Ishikawa (cell line): ENCODE data around the gene ESPNL.

ENCODE experiments used
- CEBPB ChIP-seq: IDR thresholded peaks from 2 replicates; pipeline ENCODE4 v1.6.1; 2012
- CREB1 ChIP-seq: IDR thresholded peaks from 2 replicates; pipeline ENCODE4 v1.6.1; 2012; ENCODE audit warnings: low read depth
- EGR1 ChIP-seq: IDR thresholded peaks from 2 replicates; pipeline ENCODE4 v1.6.1; 2012
- EP300 ChIP-seq: IDR thresholded peaks from 2 replicates; pipeline ENCODE4 v1.6.1; 2012; ENCODE audit warnings: borderline replicate concordance
- FOXM1 ChIP-seq: IDR thresholded peaks from 2 replicates; pipeline ENCODE4 v1.6.1; 2012; ENCODE audit warnings: low read depth, borderline replicate concordance
- NFIC ChIP-seq: IDR thresholded peaks from 2 replicates; pipeline ENCODE4 v1.6.1; 2012
- RAD21 ChIP-seq: IDR thresholded peaks from 2 replicates; pipeline ENCODE4 v1.6.1; 2012; ENCODE audit warnings: low read depth
- TCF12 ChIP-seq: IDR thresholded peaks from 2 replicates; pipeline ENCODE4 v1.6.1; 2012; ENCODE audit warnings: low read depth
- YY1 ChIP-seq: IDR thresholded peaks from 2 replicates; pipeline ENCODE4 v1.6.1; 2012; ENCODE audit warnings: low read depth
- ZBTB7A ChIP-seq: IDR thresholded peaks from 2 replicates; pipeline ENCODE4 v1.6.1; 2012; ENCODE audit warnings: low read depth
- TF ChIP-seq, protein P1 (sequence below): IDR thresholded peaks from 2 replicates; pipeline ENCODE4 v1.6.1; 2012
- TF ChIP-seq, protein P2 (sequence below): IDR thresholded peaks from 2 replicates; pipeline ENCODE4 v1.6.1; 2012; ENCODE audit warnings: low read depth, mild to moderate bottlenecking
- TF ChIP-seq, protein P3 (sequence below): IDR thresholded peaks from 2 replicates; pipeline ENCODE4 v1.6.1; 2012

DNA sequence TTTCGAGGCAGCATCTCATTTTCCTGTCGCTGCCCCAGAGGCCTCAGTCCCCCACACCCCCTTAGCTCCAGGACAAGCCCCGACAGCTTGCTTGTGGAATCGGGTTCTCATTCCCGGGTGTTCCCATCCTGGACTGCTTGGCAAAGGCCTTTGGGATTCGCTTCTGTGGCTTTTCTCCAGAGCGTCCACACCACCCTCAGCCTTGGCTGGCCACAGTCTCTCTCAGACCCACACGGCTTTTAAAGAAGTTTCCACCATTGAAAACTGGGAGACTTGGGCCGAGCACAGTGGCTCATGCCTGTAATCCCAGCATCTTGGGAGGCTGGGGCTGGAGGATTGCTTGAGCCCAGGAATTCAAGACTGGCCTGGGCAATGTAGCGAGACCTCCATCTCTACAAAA lies 2.7 kb downstream of the ESPNL start:
- TF ChIP-seq CEBPB: no peak
- no peak for TF ChIP-seq EGR1
- TF ChIP-seq RAD21: no peak
- TF ChIP-seq, protein P1, sequence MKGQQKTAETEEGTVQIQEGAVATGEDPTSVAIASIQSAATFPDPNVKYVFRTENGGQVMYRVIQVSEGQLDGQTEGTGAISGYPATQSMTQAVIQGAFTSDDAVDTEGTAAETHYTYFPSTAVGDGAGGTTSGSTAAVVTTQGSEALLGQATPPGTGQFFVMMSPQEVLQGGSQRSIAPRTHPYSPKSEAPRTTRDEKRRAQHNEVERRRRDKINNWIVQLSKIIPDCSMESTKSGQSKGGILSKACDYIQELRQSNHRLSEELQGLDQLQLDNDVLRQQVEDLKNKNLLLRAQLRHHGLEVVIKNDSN: no peak
- TF ChIP-seq, protein P2, sequence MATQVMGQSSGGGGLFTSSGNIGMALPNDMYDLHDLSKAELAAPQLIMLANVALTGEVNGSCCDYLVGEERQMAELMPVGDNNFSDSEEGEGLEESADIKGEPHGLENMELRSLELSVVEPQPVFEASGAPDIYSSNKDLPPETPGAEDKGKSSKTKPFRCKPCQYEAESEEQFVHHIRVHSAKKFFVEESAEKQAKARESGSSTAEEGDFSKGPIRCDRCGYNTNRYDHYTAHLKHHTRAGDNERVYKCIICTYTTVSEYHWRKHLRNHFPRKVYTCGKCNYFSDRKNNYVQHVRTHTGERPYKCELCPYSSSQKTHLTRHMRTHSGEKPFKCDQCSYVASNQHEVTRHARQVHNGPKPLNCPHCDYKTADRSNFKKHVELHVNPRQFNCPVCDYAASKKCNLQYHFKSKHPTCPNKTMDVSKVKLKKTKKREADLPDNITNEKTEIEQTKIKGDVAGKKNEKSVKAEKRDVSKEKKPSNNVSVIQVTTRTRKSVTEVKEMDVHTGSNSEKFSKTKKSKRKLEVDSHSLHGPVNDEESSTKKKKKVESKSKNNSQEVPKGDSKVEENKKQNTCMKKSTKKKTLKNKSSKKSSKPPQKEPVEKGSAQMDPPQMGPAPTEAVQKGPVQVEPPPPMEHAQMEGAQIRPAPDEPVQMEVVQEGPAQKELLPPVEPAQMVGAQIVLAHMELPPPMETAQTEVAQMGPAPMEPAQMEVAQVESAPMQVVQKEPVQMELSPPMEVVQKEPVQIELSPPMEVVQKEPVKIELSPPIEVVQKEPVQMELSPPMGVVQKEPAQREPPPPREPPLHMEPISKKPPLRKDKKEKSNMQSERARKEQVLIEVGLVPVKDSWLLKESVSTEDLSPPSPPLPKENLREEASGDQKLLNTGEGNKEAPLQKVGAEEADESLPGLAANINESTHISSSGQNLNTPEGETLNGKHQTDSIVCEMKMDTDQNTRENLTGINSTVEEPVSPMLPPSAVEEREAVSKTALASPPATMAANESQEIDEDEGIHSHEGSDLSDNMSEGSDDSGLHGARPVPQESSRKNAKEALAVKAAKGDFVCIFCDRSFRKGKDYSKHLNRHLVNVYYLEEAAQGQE: no peak
- TF ChIP-seq FOXM1: no peak
- TF ChIP-seq, protein P3, sequence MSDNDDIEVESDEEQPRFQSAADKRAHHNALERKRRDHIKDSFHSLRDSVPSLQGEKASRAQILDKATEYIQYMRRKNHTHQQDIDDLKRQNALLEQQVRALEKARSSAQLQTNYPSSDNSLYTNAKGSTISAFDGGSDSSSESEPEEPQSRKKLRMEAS: no peak
- TF ChIP-seq CREB1: no peak
- no peak for TF ChIP-seq ZBTB7A
- no peak for TF ChIP-seq TCF12
- no peak for TF ChIP-seq YY1
- no peak for TF ChIP-seq EP300
- no peak for TF ChIP-seq NFIC
